NCI-H2081 treated with DMSO at 0.1 percent for 48 hours (cell line): ENCODE results near the gene FBXL14.
"Not testable (repeated sequence)": the region's sequence is repeated elsewhere in the genome, so short reads cannot be mapped to it uniquely, and the experiment has no call there.

ENCODE experiments used
- DNase-seq: peaks from one replicate; lab custom pipeline; 2025; lab: John Stamatoyannopoulos, UW

The FBXL14 gene

DNA sequence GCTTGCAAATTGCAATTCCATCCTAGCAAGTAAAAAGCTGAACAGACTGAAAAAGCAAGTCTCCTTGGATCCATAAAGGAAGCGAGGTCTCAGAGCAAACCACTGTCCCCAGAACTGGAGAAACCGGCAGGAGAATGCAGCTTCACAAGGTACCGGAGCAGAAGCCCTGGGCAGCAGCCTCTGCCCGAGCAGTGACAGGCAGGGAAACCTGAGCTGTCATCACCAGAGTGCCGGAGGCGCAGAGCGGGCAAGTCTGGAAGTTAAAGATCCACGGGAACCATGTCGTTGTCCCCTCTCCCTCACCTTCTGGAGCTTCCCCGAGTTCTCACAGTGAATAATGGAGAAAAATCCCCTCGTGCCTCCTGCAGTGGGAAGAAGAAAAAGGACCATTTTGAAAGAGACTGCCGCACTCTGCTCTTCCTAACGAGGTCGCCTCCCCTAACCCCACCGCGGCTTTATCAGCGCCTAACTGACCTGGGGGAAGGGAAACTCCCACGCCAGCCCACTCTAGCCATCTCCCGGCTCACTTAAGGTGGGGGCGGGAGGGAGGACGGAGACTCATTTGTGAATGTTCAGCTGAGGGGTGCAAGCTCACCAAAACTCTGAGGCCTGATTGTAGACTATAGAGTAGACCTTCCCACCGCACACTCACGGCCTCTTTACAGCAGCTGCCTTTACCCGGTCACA lies 27.8 kb downstream of the FBXL14 start:
- no peak for DNase-seq

DNA sequence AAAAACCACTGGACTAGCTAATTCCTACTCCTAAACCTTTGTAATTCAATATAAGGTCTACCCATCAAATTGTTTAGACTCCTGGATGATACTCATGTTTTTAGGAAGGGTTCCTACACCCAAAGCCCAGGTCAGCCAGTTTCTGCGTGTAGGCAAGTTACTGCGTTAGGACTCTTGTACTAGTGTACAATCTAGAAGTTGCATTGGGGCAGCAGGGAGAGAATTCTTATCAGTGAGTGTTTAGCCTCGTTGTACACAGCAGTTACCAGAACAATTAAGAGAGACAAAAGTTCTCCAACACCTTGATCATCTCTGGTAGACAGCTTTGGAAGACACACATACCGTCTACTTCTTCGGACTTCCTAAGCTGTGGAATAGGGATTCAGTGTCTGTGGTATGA lies 29.2 kb downstream of the FBXL14 start:
- DNase-seq, result no peak

- no peak for DNase-seq
Observed at GRCh38 chr12:1564067-1564466, 30.3 kb downstream of the FBXL14 start.

DNA sequence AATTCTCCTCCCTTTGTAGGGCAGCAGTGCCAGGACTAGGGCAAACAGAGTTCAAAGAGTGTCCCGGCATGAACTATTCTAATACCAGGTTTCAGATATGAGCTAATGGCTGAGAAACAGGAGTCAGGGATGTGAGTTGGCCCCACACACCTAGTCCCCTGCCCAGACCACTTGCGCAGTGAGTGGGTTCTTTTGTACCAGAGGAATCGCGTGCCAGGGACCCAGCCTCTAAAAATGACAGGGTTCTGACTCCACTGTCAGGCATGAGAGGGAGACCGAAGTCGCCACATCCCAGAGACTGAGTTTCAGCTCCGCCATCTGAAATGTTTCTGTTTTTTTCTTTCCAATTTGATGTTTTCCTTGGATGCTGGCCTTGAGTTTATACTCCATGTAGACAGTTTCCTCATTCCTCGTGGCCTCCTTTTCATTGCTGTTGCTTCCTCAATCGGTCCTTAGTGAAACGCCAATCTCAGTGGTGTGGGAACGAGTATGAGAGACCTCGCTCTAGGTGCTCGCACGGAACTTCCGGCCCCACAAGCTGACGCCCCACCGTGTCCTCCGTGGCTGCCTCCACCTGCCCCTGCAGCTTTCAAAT lies 31.5 kb downstream of the FBXL14 start:
- DNase-seq, result no peak

DNA sequence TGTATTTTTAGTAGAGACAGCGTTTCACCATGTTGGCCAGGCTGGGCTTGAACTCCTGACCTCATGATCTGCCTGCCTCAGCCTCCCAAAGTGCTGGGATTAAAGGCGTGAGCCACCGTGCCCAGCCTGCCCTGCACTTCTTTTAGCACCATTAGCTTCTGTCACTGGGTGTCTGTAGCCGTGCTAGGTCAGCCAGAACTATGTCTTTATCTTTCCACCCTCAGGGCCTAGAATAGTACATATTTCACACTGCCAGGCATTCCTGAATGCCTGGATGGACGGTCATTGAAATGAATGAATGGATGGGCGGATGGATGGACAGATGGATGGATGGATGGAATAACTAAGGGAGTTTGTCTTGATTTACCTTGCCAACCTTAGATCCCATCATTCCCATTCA lies 33.7 kb downstream of the FBXL14 start:
- no peak for DNase-seq

GRCh38 chr12:1559676-1560091 lies 34.7 kb downstream of the FBXL14 start:
- peak; percentile 49 for DNase-seq

GRCh38 chr12:1558108-1558507 lies 36.3 kb downstream of the FBXL14 start:
- DNase-seq, result not testable (repeated sequence)

DNA sequence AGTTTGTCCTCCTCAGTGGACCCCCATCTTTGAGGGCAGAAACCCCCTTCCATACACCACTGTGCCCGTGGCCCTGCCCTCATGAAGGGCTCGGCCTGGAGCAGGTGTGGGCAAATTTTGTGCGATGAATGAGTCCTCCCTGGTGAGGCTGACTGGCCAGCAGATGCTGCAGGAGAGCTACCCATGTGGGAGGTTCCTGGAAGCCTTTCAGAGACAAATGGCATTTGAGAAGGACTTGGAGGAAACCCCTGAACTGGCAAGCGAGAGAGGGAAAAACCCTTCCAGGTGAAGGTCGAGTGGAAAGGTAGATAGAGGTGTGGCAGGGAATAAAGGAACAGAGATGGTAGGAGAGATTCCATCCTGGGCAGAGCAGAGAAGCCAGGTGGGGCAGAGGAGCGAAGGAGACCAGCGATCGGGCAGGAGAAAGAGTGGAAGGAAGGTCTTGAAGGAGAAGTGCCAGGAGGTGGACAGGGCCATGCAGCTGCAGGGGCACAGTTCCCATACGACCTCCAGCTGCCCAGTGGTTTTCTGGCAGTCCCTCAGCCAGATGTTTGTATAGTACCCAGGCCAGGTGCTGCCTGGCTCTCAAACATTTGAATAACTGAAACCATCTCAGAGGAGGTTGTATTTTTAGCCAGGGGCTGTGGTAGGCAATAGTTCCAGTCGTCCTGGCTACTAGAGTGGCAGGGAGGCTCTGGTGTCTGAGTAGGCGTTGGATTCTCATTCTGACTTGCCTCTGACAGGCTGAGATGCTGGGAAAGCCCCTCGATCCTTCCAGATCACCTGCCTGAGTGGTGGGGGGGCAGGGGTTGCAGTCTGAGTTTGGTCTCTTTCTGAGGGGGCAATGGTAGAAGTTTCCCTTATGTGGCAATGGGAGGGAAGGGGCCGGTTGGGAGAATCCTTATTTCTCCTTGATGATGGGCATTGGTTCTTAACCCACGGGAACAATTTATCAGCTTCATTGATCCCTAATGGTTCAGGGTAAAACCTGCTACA lies 40.1 kb downstream of the FBXL14 start:
- DNase-seq, result no peak

- no peak for DNase-seq
Observed at GRCh38 chr12:1553536-1553935, 40.8 kb downstream of the FBXL14 start.

DNA sequence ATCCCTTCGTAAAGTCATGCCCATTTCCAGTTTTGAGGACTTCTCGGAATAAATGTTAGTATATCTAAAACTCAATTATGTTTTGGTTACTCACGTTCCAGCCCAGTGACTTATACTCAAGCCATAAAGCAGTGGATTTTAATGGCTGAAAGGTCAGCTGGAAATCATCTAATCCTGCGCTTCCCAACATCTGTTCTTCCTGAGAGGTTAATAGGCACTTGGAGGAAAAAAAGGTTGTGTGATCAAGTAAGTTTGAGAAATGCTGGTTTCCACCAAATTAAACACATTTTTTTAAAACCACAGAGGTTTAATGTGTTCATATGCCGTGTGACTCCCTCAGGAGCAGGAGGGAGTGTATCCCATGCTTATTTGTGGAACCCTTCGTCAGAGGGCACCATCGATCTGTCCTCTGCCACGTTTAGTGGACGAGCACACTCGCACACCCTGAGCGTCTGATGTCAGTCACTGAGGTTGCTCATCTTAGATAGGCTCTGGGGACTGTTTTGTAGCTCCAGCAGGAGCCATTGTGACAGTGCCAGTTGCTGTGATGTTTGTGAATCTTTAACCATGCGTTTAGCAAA lies 41.4 kb downstream of the FBXL14 start:
- no peak for DNase-seq

DNA sequence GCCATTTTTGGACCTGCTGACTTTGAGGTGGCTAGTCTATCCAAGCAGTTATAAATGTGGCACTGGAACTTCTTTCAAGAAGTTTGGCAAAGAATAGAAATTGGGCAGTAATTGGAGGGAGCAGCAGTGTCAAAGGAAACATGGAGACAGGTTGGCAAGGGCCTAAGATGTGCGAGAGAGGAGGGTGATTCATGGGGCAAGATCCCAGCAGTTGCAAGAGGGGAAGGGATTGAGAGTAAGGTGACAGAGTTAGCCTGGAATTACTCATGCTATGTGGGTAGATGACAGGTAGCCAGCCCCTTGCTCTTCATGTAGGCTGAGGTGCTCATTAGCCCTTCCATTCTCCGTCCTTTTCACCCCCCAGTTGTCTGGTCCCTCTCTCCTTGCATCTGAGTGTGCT lies 42.2 kb downstream of the FBXL14 start:
- no peak for DNase-seq

- DNase-seq, result no peak
Observed at GRCh38 chr12:1551496-1551895, 42.9 kb downstream of the FBXL14 start.

DNA sequence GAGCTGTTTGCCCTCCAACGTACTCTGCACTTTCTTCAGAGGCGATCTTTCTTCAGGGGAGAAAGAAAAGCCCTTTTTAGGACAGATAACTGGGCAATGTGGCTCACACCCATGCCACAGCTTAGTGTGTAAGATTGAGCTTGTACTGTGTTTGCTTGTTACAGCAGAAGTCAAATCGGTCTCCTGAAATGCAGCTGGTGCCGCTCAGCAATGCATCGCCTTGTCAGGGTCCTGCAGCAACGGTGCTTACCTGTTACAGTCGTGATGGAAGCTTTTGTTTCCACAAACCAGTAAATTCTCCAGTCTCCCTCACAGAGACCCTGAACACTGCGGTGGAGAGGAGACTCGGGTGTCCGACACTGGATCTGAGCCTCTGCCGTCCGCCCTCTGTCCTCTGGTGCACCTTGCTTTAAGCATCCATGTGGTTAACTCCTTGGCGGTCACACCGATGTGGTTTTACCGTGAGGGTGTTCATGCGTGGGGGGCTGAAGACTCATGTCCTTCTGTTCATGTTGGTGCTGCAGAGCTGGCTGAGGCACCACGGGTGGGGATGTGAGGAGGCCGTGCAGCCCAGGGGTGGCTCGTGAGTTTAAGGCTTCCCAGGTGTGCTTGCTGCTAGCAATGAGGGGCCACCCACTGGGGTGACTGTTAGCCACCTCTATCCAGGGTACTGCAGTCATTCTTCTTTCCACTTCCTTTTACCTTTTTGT lies 47.3 kb downstream of the FBXL14 start:
- no peak for DNase-seq

DNA sequence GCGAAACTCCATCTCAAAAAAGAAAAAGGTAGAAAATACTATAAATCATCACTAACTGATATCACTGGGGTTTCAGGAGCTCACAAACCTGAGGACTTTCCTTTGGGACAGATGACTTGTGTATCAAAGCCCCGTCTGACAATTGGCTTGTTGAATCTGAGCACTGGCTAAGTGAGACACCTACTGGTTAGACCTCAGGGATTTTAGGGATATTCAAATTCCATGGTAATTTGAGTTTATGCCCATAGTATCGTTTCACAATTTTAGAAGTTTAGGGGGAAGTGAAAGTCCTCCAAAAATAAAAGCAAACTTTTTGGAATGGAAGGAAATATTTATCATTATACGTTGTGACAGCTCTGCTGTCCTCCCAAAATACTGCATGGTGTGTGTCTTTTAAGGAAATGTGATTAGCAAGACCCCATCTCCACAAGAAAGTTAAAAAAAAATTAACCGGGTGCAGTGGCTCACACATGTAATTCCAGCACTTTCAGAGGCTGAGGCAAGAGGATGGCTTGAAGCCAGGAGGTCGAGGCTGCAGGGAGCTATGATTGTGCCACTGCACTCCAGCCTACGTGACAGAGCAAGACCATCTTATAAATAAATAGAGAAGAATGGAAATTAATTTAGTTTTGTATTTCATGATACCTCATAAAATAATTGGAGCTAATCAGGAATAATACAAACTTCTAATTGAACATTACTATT lies 49.2 kb downstream of the FBXL14 start:
- DNase-seq, result no peak

DNA sequence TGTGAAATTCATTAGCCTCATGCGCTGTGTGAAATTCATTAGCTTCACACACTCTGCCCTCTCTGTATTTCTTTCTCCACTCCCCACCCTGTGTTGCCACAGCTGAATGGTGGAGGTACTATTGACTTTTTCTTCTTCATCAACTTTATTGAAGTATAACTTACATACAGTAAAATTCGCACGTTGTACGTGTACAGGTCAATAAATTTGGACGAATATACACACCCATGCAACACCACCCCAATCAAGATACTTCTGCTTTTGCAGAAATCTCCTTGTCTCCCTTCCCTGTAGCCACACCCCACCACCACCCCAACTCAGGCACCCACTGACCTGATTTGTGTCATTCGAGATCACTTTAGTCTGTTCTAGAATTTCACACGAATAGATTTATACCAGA lies 51.8 kb downstream of the FBXL14 start:
- no peak for DNase-seq

DNA sequence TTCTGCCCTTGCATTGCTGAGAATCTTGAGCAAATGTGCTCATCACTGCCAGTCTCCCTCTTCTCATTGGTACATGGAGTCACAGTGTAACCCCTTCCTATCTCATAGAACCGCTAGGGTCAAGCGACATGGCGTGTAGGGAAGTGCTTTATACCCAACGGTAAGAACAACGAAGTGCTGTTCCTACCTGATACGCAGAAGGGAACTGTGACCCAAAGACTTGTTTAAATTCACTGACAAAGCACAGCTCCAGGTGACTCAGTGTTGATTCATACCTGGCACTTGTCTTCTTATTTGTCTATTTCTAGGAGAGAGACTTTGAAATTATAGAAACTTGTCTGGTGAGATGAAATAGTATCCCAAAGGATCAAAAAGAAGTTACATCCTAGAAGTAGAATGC lies 53.7 kb downstream of the FBXL14 start:
- no peak for DNase-seq

DNA sequence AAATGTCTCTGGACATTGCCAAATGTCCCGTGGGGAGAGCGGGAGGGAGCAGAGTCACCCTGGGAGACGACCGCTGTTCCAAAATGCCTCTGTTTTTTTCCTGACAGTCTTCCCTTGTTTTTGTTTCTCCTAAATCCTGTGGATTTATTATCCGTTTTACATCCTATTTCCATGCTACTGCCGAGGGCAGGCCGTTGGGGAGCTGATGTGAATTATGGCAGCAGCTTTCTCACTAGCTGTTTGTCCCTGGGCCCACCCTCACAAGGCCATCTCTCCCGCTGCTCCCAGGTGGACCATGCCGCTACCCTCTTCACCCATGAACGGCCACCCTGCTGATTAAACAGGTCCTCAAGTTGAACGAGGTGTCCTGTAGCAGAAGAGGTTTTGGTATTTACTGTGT lies 55.2 kb downstream of the FBXL14 start:
- no peak for DNase-seq

GRCh38 chr12:1536817-1537216 lies 57.6 kb downstream of the FBXL14 start:
- DNase-seq, result no peak

GRCh38 chr12:1534748-1535147 lies 59.6 kb downstream of the FBXL14 start:
- no peak for DNase-seq

DNA sequence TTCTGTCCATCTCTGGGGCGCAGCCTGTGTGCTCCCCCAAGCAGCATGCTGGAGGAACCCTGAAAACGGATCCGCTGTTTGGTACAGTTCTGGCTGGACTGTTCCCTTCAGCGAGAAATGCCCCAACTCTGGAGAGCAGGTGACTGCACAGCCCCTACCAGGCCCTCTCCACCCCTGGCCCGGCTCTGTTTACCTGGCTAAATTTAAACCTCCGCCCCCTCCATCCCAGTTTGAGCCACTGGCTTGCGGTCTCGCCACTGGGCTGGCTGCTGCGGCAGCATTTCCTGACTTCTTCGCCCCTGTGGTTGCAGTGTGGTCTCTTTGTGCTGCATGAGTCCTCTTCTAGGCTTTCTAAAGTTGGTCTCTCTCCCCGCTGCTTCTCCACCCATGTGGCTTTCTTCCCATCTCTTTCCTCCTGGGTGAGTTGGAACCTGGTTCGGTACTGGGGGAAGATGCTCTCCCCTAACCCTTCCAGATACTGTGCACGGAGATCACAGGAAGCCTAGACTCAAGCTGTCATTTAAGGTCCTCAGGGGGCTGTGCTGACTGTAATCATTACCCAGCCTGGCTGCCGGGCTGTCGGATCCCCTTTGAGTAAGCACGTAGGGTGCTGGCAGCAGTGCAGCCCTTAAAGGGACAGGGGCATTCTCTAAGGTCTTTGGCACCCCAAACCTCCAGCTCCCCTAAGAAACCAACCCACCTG lies 60.6 kb downstream of the FBXL14 start:
- DNase-seq, result no peak

DNA sequence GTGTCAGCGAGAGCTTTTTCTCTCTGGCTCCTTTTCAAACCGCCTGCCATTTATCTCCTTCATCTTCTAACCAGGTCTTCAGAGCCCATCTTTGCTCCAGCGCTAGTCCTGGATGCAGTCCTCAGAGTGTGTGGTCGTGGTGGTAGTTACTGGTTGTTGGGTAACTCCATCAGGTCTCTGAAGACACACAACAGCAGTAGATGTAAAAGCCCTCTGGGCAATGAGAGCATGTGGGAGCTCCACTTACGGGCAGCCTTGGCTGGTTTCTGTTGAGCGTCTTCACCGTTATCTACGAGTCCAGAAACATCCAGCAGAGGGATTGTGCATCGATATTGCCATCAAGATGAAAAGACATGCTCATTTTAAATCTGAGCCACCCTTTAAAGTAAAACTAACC lies 61.2 kb downstream of the FBXL14 start:
- DNase-seq, result no peak
